Erythroblast (primary cell): ENCODE measurements around the gene CHAC1.

ENCODE experiments used
- GATA1 ChIP-seq: IDR thresholded peaks from 2 replicates; pipeline ENCODE4 v1.6.1; 2011; ENCODE audit warnings: low read depth, mild to moderate bottlenecking, control low read depth, low read length, moderate library complexity
- POLR2A ChIP-seq: IDR thresholded peaks from 2 replicates; pipeline ENCODE4 v1.6.1; 2011; ENCODE audit warnings: mild to moderate bottlenecking, low read length

GRCh38 chr15:40929660-40930429 is 23.4 kb upstream of the CHAC1 start:
- no peak for TF ChIP-seq POLR2A
- TF ChIP-seq GATA1, result no peak
